ENCODE data around the gene BICD1.
"Not testable (repeated sequence)": the region's sequence is repeated elsewhere in the genome, so short reads cannot be mapped to it uniquely, and the experiment has no call there.

The BICD1 gene

GRCh38 chr12:32248441-32249140 lies 141.9 kb downstream of the BICD1 start:
- no peak for DNase-seq (ENCODE audit: low read depth in 2 of 2)

- no peak for DNase-seq (ENCODE audit: low read depth in 2 of 2)
These were observed 143.1 kb downstream of the BICD1 start for GRCh38 chr12:32249777-32250176.

GRCh38 chr12:32252199-32253073 lies 145.8 kb downstream of the BICD1 start:
- DNase-seq (ENCODE audit: low read depth in 2 of 2) = no peak

GRCh38 chr12:32253154-32253790 lies 146.6 kb downstream of the BICD1 start:
- DNase-seq (ENCODE audit: low read depth in 2 of 2) = no peak

GRCh38 chr12:32254260-32254956 lies 147.8 kb downstream of the BICD1 start:
- no peak for DNase-seq (ENCODE audit: low read depth in 2 of 2)

- DNase-seq (ENCODE audit: low read depth in 2 of 2) = no peak
These were observed 148.9 kb downstream of the BICD1 start for GRCh38 chr12:32255588-32255987.

- DNase-seq (ENCODE audit: low read depth in 2 of 2) = no peak
These were observed 151.2 kb downstream of the BICD1 start for GRCh38 chr12:32257695-32258496.

GRCh38 chr12:32260696-32261095 lies 154.0 kb downstream of the BICD1 start:
- DNase-seq (ENCODE audit: low read depth in 2 of 2) = no peak

- no peak for DNase-seq (ENCODE audit: low read depth in 2 of 2)
These were observed 155.0 kb downstream of the BICD1 start for GRCh38 chr12:32261638-32262037.

- no peak for DNase-seq (ENCODE audit: low read depth in 2 of 2)
These were observed 158.3 kb downstream of the BICD1 start for GRCh38 chr12:32264961-32265360.

GRCh38 chr12:32265456-32265855 lies 158.8 kb downstream of the BICD1 start:
- no peak for DNase-seq (ENCODE audit: low read depth in 2 of 2)

GRCh38 chr12:32265951-32266350 lies 159.3 kb downstream of the BICD1 start:
- no peak for DNase-seq (ENCODE audit: low read depth in 2 of 2)

GRCh38 chr12:32266756-32267155 lies 160.1 kb downstream of the BICD1 start:
- DNase-seq (ENCODE audit: low read depth in 2 of 2) = no peak

GRCh38 chr12:32270818-32271710 lies 164.4 kb downstream of the BICD1 start:
- no peak for DNase-seq (ENCODE audit: low read depth in 2 of 2)

- DNase-seq (ENCODE audit: low read depth in 2 of 2) = no peak
These were observed 165.8 kb downstream of the BICD1 start for GRCh38 chr12:32272465-32272864.

GRCh38 chr12:32273063-32273522 lies 166.4 kb downstream of the BICD1 start:
- no peak for DNase-seq (ENCODE audit: low read depth in 2 of 2)

- no peak for DNase-seq (ENCODE audit: low read depth in 2 of 2)
These were observed 167.1 kb downstream of the BICD1 start for GRCh38 chr12:32273712-32274111.

GRCh38 chr12:32274665-32275064 lies 168.0 kb downstream of the BICD1 start:
- no peak for DNase-seq (ENCODE audit: low read depth in 2 of 2)

GRCh38 chr12:32275520-32275919 lies 168.9 kb downstream of the BICD1 start:
- DNase-seq (ENCODE audit: low read depth in 2 of 2) = not testable (repeated sequence)

- DNase-seq (ENCODE audit: low read depth in 2 of 2) = no peak
These were observed 171.1 kb downstream of the BICD1 start for GRCh38 chr12:32277774-32278173.
